Measurements from ENCODE around the gene DPY30.
A peak's percentile ranks its signal among the peaks of the same experiment; 100 is the strongest.
"Not testable (repeated sequence)": the region's sequence is repeated elsewhere in the genome, so short reads cannot be mapped to it uniquely, and the experiment has no call there.

The DPY30 gene

DNA sequence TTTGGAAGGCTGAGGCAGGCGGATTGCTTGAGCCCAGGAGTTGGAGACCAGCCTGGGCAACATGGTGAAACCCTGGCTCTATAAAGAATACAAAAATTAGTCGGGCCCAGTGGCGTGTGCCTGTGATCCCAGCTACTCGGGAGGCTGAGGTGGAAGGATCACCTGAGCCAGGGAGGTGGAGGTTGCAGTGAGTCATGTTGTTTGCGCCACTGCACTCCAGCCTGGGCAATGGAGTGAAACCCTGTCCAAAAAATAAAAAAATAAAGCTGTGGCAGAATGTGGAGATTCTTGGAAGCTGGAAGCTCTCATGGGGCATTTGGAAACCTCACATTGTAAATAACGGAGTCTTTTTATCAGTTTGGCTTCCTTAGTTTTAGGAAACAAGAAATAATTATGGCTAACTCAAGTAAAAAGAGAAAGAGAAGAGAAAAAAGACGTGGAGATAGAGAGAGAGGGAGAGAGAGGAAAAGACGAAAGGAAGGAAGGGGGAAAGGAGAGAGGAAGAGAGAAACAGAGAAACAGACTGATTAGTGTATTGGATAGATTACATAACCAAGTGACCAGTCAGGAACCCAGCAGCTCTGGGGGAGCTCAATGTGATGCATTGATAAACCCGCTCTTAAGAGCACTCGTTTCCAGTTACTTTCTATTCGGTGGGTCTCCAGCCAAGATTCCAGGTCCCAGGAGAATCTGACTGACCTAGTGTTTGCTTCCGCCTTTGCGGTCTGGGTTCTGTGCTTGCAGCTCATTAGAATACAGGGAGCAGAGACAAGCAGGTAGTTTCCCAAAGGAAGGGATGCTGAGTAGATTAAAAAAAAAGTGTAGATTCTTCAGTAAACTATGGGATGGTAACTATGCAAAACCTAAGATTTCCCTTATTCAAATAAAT lies 22.6 kb upstream of the DPY30 start:
- peak overlapping the region; percentile 74; the same call in 1 of the 2 replicates for H3K27ac ChIP-seq
- TF ChIP-seq, protein P1, sequence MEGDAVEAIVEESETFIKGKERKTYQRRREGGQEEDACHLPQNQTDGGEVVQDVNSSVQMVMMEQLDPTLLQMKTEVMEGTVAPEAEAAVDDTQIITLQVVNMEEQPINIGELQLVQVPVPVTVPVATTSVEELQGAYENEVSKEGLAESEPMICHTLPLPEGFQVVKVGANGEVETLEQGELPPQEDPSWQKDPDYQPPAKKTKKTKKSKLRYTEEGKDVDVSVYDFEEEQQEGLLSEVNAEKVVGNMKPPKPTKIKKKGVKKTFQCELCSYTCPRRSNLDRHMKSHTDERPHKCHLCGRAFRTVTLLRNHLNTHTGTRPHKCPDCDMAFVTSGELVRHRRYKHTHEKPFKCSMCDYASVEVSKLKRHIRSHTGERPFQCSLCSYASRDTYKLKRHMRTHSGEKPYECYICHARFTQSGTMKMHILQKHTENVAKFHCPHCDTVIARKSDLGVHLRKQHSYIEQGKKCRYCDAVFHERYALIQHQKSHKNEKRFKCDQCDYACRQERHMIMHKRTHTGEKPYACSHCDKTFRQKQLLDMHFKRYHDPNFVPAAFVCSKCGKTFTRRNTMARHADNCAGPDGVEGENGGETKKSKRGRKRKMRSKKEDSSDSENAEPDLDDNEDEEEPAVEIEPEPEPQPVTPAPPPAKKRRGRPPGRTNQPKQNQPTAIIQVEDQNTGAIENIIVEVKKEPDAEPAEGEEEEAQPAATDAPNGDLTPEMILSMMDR (conservative IDR thresholded peaks at IDR 0.05): no peak

DNA sequence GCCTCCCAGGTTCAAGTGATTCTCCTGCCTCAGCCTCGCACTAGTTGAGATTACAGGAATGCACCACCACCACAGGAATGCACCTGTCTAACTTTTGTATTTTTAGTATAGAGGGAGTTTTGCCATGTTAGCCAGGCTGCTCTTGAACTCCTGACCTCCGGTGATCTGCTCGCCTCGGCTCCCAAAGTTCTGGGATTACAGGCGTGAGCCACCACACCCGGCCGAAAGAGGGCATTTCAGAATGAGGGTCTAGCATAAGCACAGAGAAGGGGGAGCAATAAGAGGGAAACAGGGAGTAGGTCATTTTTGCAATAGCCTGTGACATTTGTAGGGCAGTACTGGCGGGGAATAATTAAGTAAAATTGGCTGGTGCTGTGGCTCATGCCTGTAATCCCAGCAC lies 21.8 kb upstream of the DPY30 start:
- no peak overlapping the region for H3K27ac ChIP-seq
- no peak for TF ChIP-seq ZFX (IDR thresholded peaks at IDR 0.05)
- TF ChIP-seq, protein P1 (conservative IDR thresholded peaks at IDR 0.05): no peak

DNA sequence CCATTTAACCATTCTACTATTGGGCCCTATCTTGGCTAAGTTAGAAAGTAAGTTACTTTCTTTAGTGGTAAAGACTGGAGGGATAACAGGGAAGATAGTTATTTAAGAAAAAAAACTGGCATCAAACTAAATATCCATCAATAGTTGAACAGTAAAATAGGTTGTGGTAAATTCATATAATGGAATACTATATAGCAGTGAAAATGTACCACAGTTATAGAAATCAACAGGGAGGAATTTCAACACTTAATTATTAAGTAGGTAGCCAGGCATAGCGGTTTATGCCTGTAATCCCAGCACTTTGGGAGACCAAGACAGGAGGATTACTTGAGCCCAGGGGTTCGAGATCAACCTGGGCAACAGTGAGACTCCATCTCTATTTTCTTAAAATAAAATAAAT lies 20.7 kb upstream of the DPY30 start:
- TF ChIP-seq ZFX (IDR thresholded peaks at IDR 0.05): no peak
- TF ChIP-seq, protein P1 (conservative IDR thresholded peaks at IDR 0.05): no peak
- H3K27ac ChIP-seq: no peak overlapping the region

DNA sequence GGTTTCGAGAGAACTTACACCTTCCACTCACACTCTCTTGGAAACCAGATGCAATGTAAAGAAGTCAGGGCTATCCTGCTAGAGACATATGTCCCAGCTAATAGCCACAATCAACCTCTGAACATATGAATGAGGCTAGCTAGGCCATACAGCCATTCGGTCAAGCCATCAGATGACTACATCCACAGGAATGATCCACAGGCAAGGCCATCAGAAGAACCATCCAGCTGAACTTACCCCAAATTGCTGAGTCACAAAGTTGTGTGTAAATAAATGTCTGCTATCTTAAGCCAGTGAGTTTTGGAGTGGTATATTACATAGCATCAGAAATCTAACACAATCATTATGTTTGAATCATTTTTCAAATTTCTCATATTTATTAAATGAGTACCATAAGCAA lies 18.5 kb upstream of the DPY30 start:
- no peak overlapping the region for H3K27ac ChIP-seq
- TF ChIP-seq, protein P1 (conservative IDR thresholded peaks at IDR 0.05): no peak
- no peak for TF ChIP-seq ZFX (IDR thresholded peaks at IDR 0.05)

DNA sequence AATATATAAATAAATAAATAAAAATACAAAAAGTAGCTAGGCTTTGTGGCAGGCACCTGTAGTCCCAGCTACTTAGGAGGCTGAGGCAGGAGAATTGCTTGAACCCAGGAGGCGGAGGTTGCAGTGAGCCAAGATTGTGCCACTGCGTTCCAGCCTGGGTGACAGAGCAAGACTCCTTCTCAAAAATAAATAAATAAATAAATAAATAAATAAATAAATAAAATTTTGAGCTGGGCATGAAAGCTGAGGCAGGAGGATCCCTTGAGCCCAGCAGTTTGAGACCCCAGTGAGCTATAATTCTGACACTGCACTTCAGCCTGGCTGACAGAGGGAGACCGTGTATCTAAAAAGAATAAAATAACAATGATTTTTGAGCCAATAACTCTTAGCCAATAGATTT lies 15.0 kb upstream of the DPY30 start:
- H3K27ac ChIP-seq: not testable (repeated sequence)

DNA sequence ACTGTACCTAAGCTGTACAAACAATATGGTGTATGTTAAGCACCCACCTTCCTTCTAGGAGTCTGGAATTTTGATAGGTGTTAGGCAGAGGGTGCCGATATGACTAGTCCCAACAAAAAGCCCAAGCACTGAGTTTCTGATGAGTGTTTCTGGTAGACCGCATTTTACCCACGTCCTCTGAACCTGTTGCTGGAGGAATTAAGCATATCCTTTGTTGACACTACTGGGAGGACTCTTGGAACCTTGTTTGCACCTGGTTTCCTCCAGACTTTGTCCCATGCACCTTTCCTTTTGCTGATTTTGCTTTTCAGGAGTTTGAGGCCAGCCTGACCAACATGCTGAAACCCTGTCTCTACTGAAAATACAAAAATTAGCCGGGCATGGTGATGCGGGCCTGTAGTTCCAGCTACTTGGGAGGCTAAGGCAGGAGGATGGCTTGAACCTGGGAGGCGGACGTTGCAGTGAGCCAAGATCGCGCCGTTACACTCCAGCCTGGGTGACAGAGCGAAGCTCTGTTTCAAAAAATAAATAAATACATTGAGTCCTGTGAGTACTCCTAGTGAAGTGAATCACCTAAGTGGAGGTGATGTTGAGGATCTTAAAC lies 12.3 kb upstream of the DPY30 start:
- no peak for TF ChIP-seq ZFX (IDR thresholded peaks at IDR 0.05)
- TF ChIP-seq, protein P1 (conservative IDR thresholded peaks at IDR 0.05): no peak
- H3K27ac ChIP-seq: no peak overlapping the region

DNA sequence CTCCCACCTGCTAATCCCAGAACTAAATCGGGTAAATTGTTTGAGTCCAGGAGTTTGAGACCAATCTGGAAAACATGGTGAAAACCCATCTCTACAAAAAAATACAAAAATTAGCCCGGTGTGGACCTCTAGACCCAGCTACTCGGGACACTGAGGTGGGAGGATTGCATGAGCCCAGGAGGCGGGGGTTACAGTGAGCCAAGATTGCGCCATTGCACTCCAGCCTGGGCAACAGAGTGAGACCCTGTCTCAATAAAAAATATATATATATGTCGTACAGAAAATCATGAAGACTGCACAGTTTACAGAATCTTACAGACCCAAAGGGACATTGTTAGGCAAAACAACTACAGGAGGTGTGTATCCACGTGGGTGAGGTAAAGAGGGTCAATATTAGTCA lies 4.0 kb upstream of the DPY30 start:
- TF ChIP-seq ZFX (IDR thresholded peaks at IDR 0.05): no peak
- TF ChIP-seq, protein P1 (conservative IDR thresholded peaks at IDR 0.05): no peak
- no peak overlapping the region for H3K27ac ChIP-seq

DNA sequence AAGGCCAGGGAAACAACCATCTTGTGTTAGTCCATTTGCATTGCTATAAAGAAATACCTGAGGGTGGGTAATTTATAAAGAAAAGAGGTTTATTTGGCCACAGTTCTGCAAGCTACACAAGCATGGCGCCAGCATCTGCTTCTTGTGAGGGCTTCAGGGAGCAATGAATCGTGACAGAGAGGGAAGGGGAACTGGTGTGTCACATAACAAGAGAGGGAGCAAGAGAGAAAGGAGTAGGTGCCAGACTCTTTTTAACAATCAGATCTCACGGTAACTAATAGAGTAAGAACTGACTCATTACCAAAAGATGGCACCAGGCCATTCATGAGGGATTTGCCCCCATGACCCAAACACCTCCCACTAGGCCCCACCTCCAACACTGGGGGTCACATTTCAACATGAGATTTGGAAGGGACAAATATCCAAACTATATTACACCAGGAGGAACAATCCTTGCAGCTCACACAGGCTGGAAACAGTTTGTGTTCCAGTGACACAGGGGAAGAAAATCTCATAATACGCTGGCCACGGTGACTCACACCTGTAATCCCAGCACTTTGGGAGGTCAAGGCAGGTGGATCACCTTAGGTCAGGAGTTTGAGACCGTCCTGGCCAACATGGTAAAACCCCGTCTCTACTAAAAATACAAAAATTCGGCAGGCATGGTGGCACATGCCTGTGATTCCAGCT lies 5.3 kb downstream of the DPY30 start:
- H3K27ac ChIP-seq: not testable (repeated sequence)

DNA sequence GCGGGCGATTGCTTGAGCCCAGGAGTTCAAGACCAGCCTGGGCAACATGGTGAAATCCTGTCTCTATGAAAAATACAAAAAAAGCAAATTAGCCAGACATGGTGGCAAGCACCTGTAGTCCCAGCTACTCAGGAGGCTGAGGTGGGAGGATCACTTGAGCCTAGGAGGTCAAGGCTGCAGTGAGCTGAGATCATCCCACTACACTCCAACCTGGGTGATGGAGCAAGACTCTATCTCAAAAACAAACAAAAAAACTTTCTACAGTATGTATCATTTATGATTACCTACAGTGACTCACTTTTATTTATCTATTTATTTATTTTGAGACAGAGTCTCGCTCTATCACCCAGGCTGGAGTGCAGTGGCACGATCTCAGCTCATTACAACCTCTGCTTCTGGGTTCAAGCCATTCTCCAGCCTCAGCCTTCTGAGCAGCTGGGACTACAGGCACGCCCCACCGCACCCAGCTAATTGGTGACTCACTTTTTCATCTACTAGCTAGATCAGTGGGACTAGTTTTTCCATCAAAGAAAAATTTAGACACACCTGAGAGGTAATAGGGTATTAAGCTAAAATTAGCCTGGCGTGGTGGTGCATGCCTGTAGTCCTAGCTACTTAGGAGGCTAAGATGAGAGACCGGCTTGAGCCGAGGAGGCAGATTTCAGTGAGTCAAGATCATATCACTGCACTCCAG lies 20.7 kb downstream of the DPY30 start:
- H3K27ac ChIP-seq: not testable (repeated sequence)
